HepG2 (cell line): ENCODE data around the gene NDST1. TPM values are rescaled to one million over a fixed set of nuclear protein-coding genes. Genes with fewer than 3 reads are reported as not detected.

Experiments
- ATAC-seq: fragments of 200-7000 bp; cut with Tn5 transposase; 3 replicates; pipeline ENCODE4 v1.9.1; 2020; ENCODE audit warnings: mild to moderate bottlenecking, moderate library complexity
- BruUV-seq: library from RNA; stranded (reverse); fragments of 400-500 nt; replicated peaks from 2 replicates; lab custom pipeline; 2021; lab: Mats Ljungman, UMichigan
- CTCF ChIA-PET: fragments of 300-600 bp; formaldehyde crosslinking; extraction: SDS; loops from one replicate; lab custom pipeline; 2021; ENCODE audit warnings: low total read pairs, inconsistent platforms, low intra/inter-chr PET ratio; lab: Yijun Ruan, JAX
- POLR2A ChIA-PET: fragments of 350-600 bp; sonication (Branson Sonifier 250); formaldehyde crosslinking; loops from one replicate; lab custom pipeline; 2020; ENCODE audit warnings: antibody characterized with exemption, inconsistent platforms; lab: Yijun Ruan, JAX
- DNase-seq: peaks from one replicate; pipeline ENCODE4 v3.0.0-alpha.2; 2015; ENCODE audit warnings: low spot score
- FAIRE-seq: peaks from 3 replicates; lab custom pipeline; 2011; peaks lifted over from hg19 to GRCh38; lab: Jason Lieb, UNC
- H2AFZ ChIP-seq: one replicate; pipeline ENCODE4 v1.6.1; 2011; ENCODE audit warnings: low read length, inconsistent platforms
- H3K27ac ChIP-seq: fragments of 300-600 bp; 3 replicates; pipeline ENCODE4 v1.8.0; 2011; ENCODE audit warnings: mixed run types, mild to moderate bottlenecking, mixed read lengths, low read length, inconsistent platforms; ENCODE audit not compliant: insufficient read depth; ENCODE audit errors: extremely low read length
- H3K27me3 ChIP-seq, 2 experiments: fragments of 200-600 bp in 1 of 2; 2 replicates in 1 of 2; 3 replicates in 1 of 2; pipeline versions ENCODE4 v1.6.0 to v1.8.0; 2011; ENCODE audit warnings: low read length in 2 of 2, mild to moderate bottlenecking in 2 of 2, moderate library complexity in 2 of 2, inconsistent platforms in 1 of 2; ENCODE audit not compliant: insufficient read depth in 2 of 2, control insufficient read depth in 1 of 2
- H3K36me3 ChIP-seq, 2 experiments: fragments of 200-600 bp in 1 of 2; replicated peaks in 1 of 2; 2 replicates in 1 of 2; 3 replicates in 1 of 2; pipeline versions ENCODE4 v1.5.1 to v1.8.0; 2011; ENCODE audit warnings: low read length in 2 of 2, inconsistent platforms in 1 of 2; ENCODE audit not compliant: insufficient read depth in 2 of 2, control insufficient read depth in 1 of 2
- H3K4me1 ChIP-seq: 2 replicates; pipeline ENCODE4 v1.5.1; 2012; ENCODE audit warnings: low read length, inconsistent platforms; ENCODE audit not compliant: insufficient read depth
- H3K4me2 ChIP-seq: 2 replicates; pipeline ENCODE4 v1.6.0; 2011; ENCODE audit warnings: low read depth, low read length, inconsistent platforms
- H3K4me3 ChIP-seq, 3 experiments: fragments of 200-600 bp in 1 of 3; sonication (generic), shearing (Covaris generic) in 1 of 3; replicated peaks in 1 of 3; 2 replicates each; pipeline ENCODE4 v1.5.1; 2011 to 2016; ENCODE audit warnings: low read length in 3 of 3, inconsistent platforms in 2 of 3, low read depth in 2 of 3, mild to moderate bottlenecking in 2 of 3, control low read depth in 1 of 3, mixed read lengths in 1 of 3; ENCODE audit not compliant: insufficient read depth in 1 of 3
- H3K79me2 ChIP-seq: one replicate; pipeline ENCODE4 v1.6.1; 2011; ENCODE audit warnings: low read length, inconsistent platforms; ENCODE audit not compliant: insufficient read depth
- H3K9ac ChIP-seq: 2 replicates; pipeline ENCODE4 v1.6.0; 2011; ENCODE audit warnings: mild to moderate bottlenecking, low read depth, low read length, inconsistent platforms; ENCODE audit not compliant: insufficient read depth
- H3K9me3 ChIP-seq: 2 replicates; pipeline ENCODE4 v1.5.1; 2012; ENCODE audit warnings: mild to moderate bottlenecking, low read length
- H4K20me1 ChIP-seq: 2 replicates; pipeline ENCODE4 v1.6.0; 2011; ENCODE audit warnings: inconsistent platforms, mild to moderate bottlenecking, low read length, moderate library complexity; ENCODE audit not compliant: insufficient read depth
- ASH2L ChIP-seq: fragments of 300-600, 200-600 bp; sonication (generic); IDR thresholded peaks from 2 replicates; pipeline ENCODE4 v1.7.0; 2017; ENCODE audit warnings: low read depth, mild to moderate bottlenecking, moderate library complexity, mixed read lengths, low read length; ENCODE audit not compliant: insufficient read length
- CREM ChIP-seq, 2 experiments: sonication (generic) in 1 of 2; formaldehyde crosslinking in 1 of 2; IDR thresholded peaks; 2 replicates each; pipeline versions ENCODE4 v1.4.0 to v1.6.1; 2016 to 2020; ENCODE audit warnings: antibody characterized with exemption in 1 of 2, mild to moderate bottlenecking in 1 of 2, missing genetic modification reagents in 1 of 2
- ESRRA ChIP-seq: sonication (generic); formaldehyde crosslinking; IDR thresholded peaks from 2 replicates; pipeline ENCODE4 v1.5.1; 2020; ENCODE audit warnings: mild to moderate bottlenecking, low read depth, missing genetic modification reagents
- FIP1L1 ChIP-seq: fragments of 200-400 bp; formaldehyde crosslinking; IDR thresholded peaks from 2 replicates; pipeline ENCODE4 v1.6.1; 2018; ENCODE audit warnings: low read depth, mild to moderate bottlenecking, low read length, moderate library complexity, borderline replicate concordance; ENCODE audit not compliant: insufficient read depth
- KDM2A ChIP-seq: sonication (generic); formaldehyde crosslinking; IDR thresholded peaks from 2 replicates; pipeline ENCODE4 v1.4.0; 2020; ENCODE audit warnings: low read depth, missing genetic modification reagents, borderline replicate concordance
- MAFF ChIP-seq: IDR thresholded peaks from 2 replicates; pipeline ENCODE4 v1.6.1; 2011; ENCODE audit warnings: low read depth, low read length, improper control_type of control experiment
- NR2F6 ChIP-seq, 2 experiments: IDR thresholded peaks; 2 replicates each; pipeline ENCODE4 v1.6.1; 2016; ENCODE audit warnings: antibody characterized with exemption in 1 of 2, mild to moderate bottlenecking in 1 of 2
- POLR2G ChIP-seq: fragments of 200-400 bp; formaldehyde crosslinking; IDR thresholded peaks from 2 replicates; pipeline ENCODE4 v1.6.1; 2018; ENCODE audit warnings: mild to moderate bottlenecking, low read depth, low read length, moderate library complexity
- PREB ChIP-seq: sonication (generic); formaldehyde crosslinking; IDR thresholded peaks from 2 replicates; pipeline ENCODE4 v1.4.0; 2020; ENCODE audit warnings: missing genetic modification reagents
- ZMAT3 ChIP-seq: sonication (generic); formaldehyde crosslinking; conservative IDR thresholded peaks from 2 replicates; pipeline ENCODE4 v1.7.0; 2021; ENCODE audit warnings: missing genetic modification reagents
- ZNF12 ChIP-seq: sonication (generic); formaldehyde crosslinking; IDR thresholded peaks from 2 replicates; pipeline ENCODE4 v1.5.0; 2020; ENCODE audit warnings: missing genetic modification reagents
- ZNF281 ChIP-seq: sonication (generic); formaldehyde crosslinking; IDR thresholded peaks from 2 replicates; pipeline ENCODE4 v1.4.0; 2020; ENCODE audit warnings: missing genetic modification reagents, borderline replicate concordance
- ZNF747 ChIP-seq: sonication (generic); formaldehyde crosslinking; IDR thresholded peaks from 2 replicates; pipeline ENCODE4 v1.8.1; 2023; ENCODE audit warnings: missing genetic modification reagents, mild to moderate bottlenecking, borderline replicate concordance
- WGBS: methylation state at CpG from one replicate; pipeline ENCODE4 v1.1.6; 2017; ENCODE audit warnings: low lambda C conversion rate; 5-methylcytosine and 5-hydroxymethylcytosine counted together
- in situ Hi-C: cut with HindIII; loops from 2 replicates; pipeline ENCODE4 v1.10.0; 2017; ENCODE audit warnings: low pct_unique_long_range_greater_than_20kb; ENCODE audit not compliant: extremely low pct_ligation_motif_present
- intact Hi-C: fragments of 100-400 bp; cut with micrococcal nuclease; formaldehyde crosslinking; loops from one replicate; pipeline ENCODE4 v1.10.0; 2022; ENCODE audit not compliant: unreplicated experiment
- polyA plus RNA-seq, 8 experiments: library from polyadenylated mRNA; depleted of rRNA in 3 of 8; stranded (reverse) in 7 of 8; unstranded in 1 of 8; fragments of >200 nt; fragmentation: Illumina TruSeq in 4 of 8; extraction: Trizol in 4 of 8; gene quantifications; 2 replicates each; pipeline versions ENCODE4 v1.2.1 to v1.2.3, GENCODE V29; 2011 to 2016; ENCODE audit warnings: low read depth in 4 of 8, missing spikeins in 1 of 8, mixed read lengths in 1 of 8; ENCODE audit not compliant: insufficient read depth in 1 of 8
- total RNA-seq, 5 experiments: library from RNA; depleted of rRNA; stranded (reverse); fragments of >200 nt; fragmentation: Illumina TruSeq; extraction: Trizol; gene quantifications; 2 replicates each; pipeline ENCODE4 v1.2.3, GENCODE V29; 2016; ENCODE audit warnings: low read depth in 1 of 5

NDST1 gene
- total and polyA plus RNA-seq, 2 of the 13 experiments (the other 11 are each of a cell fraction or from before 2014, with no cell fraction given): 23.8 to 26.2 TPM

DNA sequence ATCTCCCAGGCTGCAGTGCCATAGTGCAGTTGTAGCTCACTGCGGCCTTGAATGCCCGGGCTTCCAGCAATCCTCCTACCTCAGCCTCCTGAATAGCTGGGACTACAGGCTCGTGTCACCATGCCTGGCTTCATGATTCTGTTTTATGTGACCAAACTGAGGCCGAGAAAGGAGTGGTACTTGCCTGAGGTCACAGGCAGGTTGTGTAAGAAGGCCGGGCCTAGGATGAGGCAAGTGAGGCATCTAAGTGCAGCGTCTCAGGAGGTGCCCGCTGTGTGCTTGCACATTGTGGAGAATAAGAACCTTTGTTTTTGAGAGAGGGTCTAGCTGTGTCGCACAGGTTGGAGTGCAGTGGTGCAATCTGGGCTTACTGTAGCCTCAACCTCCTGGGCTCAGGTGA lies 2.1 kb upstream of the NDST1 start:
- FAIRE-seq (no peak), DNase-seq (no peak), ATAC-seq (no peak)
- Histone ChIP-seq H3K79me2 (peaks cover 78% of the 10 kb centered on the region), H4K20me1 (peaks cover 33% of the 10 kb centered on the region), H3K27ac (no peak overlapping the region), H3K9me3 (no peaks in the 10 kb centered on the region), H3K9ac (no peak overlapping the region), H3K4me1 (peaks cover 99% of the 10 kb centered on the region), H3K4me3 (no peak overlapping the region), H3K27me3 (no peaks in the 10 kb centered on the region), H3K4me2 (no peak overlapping the region), H3K36me3 (peaks cover 2 to 8% of the 10 kb centered on the region in 2 experiments; a peak in 2 of 5 replicates), H2AFZ (no peak overlapping the region)
- BruUV-seq: no TSS peak
- in situ Hi-C loops: no loop called here
- 96% methylated on average over 8 of the region's 8 CpGs for WGBS
- intact Hi-C loops: no loop called here
- TF ChIP-seq ASH2L (no peak), MAFF (no peak), ZNF12 (CRISPR knock-in tag) (no peak), ZNF747 (CRISPR knock-in tag) (no peak), PREB (CRISPR knock-in tag) (no peak), POLR2G (no peak), ZNF281 (CRISPR knock-in tag) (no peak), NR2F6 (IDR thresholded peaks at IDR 0.05) (no peak), NR2F6 (CRISPR knock-in tag; IDR thresholded peaks at IDR 0.05) (no peak), ESRRA (no peak), ZMAT3 (no peak), CREM (IDR thresholded peaks at IDR 0.05) (no peak), CREM (CRISPR knock-in tag; IDR thresholded peaks at IDR 0.05) (no peak), FIP1L1 (no peak), KDM2A (CRISPR knock-in tag) (no peak)
- CTCF ChIA-PET: no interaction called here
- POLR2A ChIA-PET: no interaction called here
